GM19438 (cell line): ENCODE results near the gene ELL.
"Not testable (repeated sequence)": the region's sequence is repeated elsewhere in the genome, so short reads cannot be mapped to it uniquely, and the experiment has no call there.

Experiments used
- ATAC-seq: cut with Tn5 transposase; IDR thresholded peaks from one replicate; pipeline ENCODE4 v1.9.1; 2021; ENCODE audit warnings: low read depth; ENCODE audit not compliant: unreplicated experiment

Gene ELL

GRCh38 chr19:18521692-18522123 is at the start of gene ELL:
Gene ELL (minus strand): TSS chr19:18522070. CDS start chr19:18522055, 15 bp downstream.
- peak; percentile 2 for ATAC-seq

GRCh38 chr19:18568367-18568766 is 46.5 kb upstream of the ELL start:
- ATAC-seq = no peak

GRCh38 chr19:18566953-18567352 is 45.1 kb upstream of the ELL start:
- no peak for ATAC-seq

- no peak for ATAC-seq
These were observed 40.2 kb upstream of the ELL start for GRCh38 chr19:18562086-18562485.

- ATAC-seq = no peak
These were observed 37.8 kb upstream of the ELL start for GRCh38 chr19:18559685-18560084.

- ATAC-seq = no peak
These were observed 36.7 kb upstream of the ELL start for GRCh38 chr19:18558604-18559003.

- ATAC-seq = no peak
These were observed 36.3 kb upstream of the ELL start for GRCh38 chr19:18558202-18558555.

- ATAC-seq = peak; percentile 92
These were observed 35.7 kb upstream of the ELL start, which contains the start of gene KXD1 for GRCh38 chr19:18557411-18558201. Gene KXD1 (plus strand): TSS chr19:18557870. CDS start chr19:18562057, 4,187 bp downstream.

GRCh38 chr19:18551631-18552030 is 29.8 kb upstream of the ELL start:
- no peak for ATAC-seq

GRCh38 chr19:18543814-18544475 is 22.1 kb upstream of the ELL start:
- ATAC-seq = peak; percentile 45

- peak; percentile 96 for ATAC-seq
These were observed 21.3 kb upstream of the ELL start, which contains the start of gene FKBP8 for GRCh38 chr19:18542941-18543813. Gene FKBP8 (minus strand): TSS chr19:18543573. CDS start chr19:18541970, 1,603 bp downstream.

- no peak for ATAC-seq
These were observed 20.4 kb upstream of the ELL start for GRCh38 chr19:18541992-18542940.

GRCh38 chr19:18541258-18541991 is 19.6 kb upstream of the ELL start:
- ATAC-seq = no peak

GRCh38 chr19:18540200-18540599 is 18.3 kb upstream of the ELL start:
- ATAC-seq = not testable (repeated sequence)

- no peak for ATAC-seq
These were observed 17.5 kb upstream of the ELL start for GRCh38 chr19:18539372-18539771.

- no peak for ATAC-seq
These were observed 16.2 kb upstream of the ELL start for GRCh38 chr19:18538115-18538514.

GRCh38 chr19:18537431-18537830 is 15.6 kb upstream of the ELL start:
- no peak for ATAC-seq

GRCh38 chr19:18536475-18536874 is 14.6 kb upstream of the ELL start:
- no peak for ATAC-seq

GRCh38 chr19:18533058-18533457 is 11.2 kb upstream of the ELL start:
- ATAC-seq = no peak
